ENCODE measurements around the gene SLIT3.
"Not testable (repeated sequence)": the region's sequence is repeated elsewhere in the genome, so short reads cannot be mapped to it uniquely, and the experiment has no call there.

Gene SLIT3

DNA sequence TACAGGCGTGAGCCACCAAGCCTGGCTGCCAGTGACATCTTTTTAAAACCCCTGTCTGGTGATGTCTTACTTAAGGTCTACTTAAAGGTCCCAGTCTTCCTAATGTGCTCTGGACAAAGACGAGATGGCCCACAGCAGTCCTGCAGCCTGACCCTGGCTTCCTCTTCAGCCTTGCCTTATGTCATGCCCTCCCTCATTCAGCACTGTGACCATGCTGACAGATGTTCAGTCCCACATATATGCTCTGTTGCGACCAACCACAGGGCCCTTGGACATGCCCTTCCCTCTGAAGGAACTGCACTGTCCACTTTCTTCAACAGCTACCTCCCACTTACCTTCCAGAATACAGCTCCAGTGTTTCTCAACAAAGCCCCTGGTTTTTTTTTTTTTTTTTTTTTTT lies 548.9 kb downstream of the SLIT3 start:
- no peak for DNase-seq

DNA sequence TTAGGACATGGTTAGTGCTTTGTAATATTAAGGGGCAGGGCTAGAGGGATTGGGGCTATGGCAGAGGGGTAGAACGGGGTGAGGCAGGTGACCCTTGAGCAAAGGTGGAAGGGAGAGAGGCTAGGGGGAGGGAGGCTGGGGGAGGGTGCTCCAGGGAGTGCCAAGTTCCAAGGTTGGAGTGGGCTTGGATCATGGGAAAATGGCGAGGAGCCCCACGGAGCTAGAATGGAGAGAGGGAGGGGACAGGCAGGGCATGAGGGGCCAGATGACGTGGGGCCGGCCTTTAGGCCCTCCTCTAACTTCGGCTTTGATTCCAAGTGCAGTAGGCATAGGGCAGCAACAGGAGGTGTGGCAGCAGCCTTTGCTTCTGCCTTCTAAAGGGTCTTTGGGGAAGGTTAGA lies 550.0 kb downstream of the SLIT3 start:
- DNase-seq: no peak

DNA sequence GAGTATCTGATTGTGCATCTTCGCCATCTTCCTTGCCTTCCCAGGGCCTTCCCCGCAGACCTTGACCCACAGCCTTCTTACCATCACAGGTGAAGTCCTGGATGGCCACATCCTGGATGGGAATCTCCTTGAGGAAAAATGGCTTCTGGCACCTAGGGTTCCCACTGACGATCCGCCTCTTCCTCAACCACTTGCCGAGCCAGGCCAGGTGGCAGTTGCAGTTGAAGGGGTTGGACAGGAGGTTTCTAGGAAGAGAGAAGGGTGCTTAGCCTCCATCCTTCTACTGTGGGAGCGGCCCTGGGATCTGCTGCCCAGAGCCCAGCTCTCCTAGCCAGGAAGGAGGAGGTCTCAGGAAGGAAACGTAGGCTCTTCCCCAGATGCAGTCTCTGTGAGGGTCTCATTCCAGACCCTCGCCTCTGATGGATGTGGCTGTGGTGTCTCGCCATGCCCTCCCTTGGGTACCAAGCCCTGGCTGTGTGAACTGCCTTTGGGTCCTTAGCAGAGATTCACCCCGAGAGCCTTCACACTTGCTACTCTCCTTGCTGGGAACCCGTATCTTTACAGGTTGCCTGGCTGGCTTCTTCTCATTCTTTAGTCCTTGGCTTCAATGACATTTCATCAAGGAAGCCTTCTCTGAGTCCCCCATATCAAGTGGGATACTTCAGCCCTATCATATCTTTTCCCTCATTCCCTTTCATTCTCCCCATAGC lies 551.4 kb downstream of the SLIT3 start:
- DNase-seq: no peak

DNA sequence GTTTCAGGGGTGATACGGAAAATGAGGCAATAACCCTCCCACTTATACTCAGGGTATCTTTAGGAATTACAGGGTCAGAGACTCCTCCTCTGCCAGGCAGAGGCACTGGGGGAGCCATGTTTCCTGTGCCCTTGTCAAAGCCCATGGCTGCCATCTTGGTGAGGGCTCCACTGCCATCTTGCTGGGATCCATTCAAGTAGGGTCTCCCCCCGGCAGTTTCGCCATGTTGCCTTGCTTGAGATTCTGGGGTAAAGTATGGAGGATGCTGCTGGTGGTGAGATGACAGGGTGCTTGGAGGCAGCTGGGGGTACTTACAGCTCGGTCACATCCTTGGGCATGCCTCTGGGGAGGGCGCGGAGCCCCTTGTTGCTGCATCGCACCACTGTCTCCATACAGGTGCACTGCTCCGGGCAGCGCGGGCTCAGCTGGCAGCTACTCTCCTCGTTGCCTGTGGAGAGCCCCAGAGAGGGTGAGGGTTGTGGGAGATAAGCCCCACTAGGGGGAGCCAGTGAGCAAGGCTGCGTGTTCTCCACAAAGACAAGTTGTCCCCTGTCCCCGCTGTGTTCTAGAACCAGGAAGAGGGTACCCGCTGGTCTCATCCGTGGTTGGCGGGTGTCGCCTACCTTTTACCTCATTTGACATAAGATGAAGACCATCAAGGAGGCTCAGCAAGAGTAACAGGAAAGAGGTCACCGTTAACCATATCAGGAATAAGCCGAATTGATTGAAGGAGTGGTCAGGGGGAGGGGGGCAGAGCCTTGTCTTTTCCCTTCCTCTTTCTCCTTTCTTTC lies 552.8 kb downstream of the SLIT3 start:
- peak; percentile 9 to 38 for DNase-seq

DNA sequence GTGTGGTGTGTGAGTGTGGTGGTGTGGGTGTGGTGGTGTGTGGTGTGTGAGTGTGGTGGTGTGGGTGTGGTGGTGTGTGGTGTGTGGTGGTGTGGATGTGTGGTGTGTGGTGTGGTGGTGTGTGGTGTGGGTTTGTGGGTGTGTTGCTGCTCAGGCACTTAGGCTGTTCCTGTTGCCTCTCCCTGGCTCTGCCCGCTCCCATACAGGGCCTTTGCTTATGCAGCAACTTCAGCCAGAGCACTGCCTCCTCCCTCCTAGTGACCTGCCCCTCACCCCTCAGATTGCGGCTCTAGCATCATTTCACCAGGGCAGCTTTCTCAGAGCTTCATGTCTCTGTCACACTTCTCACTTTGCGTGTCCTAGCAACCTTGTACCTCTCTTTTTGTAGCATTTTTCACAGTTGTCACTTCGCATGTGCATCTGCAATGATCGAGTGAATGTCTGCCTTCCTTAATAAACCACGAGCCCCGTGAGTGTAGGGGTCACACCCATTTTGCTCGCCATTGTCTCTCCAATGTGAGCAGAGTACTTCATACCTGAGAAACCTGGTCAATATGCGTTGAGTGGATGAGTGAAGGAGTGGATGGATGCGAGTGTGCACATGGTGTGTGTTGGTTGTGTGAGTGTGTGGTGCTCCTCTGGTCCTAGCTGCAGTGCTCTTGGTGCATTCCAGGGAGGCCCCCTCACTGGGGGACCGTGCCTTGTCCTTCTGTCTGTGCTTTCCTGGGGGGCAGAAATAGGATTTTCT lies 553.9 kb downstream of the SLIT3 start:
- no peak for DNase-seq

DNA sequence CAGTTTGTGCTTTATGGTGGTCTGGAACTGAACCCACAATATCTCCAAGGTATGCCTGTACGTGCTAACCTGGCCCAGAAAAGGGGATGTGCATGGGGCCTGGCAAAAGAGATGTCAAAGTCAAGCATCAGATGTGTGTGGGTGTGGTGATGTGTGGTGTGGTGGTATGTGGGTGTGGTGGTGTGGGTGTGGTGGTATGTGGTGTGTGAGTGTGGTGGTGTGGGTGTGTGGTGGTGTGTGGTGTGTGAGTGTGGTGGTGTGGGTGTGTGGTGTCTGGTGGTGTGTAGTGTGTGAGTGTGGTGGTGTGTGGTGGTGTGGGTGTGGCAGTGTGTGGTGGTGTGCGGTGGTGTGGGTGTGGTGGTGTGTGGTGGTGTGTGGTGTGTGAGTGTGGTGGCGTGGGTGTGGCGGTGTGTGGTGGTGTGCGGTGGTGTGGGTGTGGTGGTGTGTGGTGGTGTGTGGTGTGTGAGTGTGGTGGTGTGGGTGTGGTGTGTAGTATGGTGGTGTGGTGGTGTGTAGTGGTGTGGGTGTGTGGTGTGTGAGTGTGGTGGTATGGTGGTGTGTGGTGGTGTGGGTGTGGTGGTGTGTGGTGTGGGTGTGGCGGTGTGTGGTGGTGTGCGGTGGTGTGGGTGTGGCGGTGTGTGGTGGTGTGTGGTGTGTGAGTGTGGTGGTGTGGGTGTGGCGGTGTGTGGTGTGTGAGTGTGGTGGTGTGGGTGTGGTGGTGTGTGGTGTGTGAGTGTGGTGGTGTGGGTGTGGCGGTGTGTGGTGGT lies 554.6 kb downstream of the SLIT3 start:
- DNase-seq: not testable (repeated sequence)

DNA sequence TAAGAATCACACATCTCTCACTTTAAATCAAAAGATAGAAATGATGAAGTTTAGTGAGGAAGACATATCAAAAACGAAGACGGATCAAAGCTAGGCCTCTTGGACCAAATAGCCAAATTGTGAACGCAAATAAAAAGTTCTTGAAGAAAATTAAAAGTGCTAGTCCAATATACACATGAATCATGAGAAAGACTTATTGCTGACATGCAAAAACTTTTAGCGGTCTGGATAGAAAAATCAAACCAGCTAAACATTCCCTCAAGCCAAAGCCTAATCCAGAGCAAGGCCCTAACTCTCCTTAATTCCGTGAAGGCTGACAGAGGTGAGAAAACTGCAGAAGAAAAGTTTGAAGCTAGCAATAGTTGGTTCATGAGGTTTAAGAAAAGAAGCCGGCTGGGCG lies 557.3 kb downstream of the SLIT3 start:
- no peak for DNase-seq

DNA sequence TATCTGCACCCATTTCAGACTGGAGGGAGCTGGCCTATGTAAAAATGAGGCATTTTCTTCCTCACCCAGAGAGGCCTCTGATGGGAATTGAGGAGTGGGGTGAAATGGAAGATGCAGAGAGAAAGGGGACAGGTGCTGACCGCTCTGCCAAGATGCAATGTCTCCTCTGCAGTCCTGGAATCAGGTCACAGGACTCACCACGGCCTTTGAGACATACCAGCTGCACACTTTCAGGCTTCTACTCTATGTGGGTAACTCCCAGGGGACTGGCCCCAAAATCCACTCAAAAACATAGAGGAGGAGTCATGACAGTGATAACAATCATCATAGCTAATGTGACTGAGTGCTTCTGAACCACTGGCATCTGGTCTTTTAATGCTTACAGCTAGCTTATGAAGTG lies 558.6 kb downstream of the SLIT3 start:
- not testable (repeated sequence) for DNase-seq

DNA sequence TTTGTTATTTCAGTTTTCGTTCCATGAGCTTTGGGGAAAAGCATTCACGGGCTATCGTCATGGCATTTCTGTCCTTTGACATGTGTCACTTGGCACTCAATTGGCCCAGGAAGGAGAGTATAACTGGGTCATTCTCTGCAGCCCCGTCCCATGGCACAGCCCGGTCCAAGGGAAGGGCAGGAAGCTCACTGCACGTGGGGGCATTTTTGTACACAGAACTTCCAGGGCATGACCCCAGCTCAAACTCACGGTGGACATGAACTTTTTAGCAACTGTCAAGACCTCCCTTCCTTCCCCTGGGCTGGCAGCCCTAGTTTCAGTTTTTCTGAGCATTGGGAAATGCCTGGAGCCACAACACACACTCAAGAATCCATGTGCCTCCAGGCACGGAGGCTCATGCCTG lies 560.1 kb downstream of the SLIT3 start:
- DNase-seq: no peak

DNA sequence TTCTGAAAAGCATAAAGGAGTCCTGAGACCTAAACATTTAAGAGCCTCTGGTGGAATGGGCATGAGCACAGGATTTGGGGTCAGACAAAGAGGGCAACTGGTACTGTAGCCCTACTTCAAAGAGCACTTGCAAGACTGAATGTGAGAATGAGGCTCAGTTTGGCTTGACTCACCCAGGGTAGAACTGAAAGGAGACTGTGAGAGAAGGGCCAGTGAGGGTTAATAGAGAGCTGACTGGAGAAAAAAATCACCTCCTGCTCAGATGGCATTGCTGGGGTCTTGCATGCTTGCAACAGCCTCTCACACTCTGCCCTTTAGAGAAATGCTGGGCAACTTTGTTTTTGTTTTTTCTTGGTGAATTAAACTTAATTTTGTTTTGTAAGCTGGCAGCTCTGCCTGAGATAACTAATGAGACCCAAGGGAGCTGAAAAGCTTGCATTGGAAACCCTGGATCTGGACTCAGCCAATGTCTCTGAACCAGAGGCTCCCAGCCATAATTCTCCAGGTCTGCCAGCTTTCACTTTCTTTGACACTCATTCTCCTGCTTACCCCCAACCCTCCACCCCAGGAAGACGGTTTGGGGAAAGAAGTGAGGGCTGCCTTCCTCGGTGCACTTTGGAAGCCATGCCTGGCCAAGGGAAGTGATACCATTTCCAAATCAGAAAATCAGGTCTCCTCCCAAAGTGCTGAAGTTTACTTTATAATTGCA lies 560.7 kb downstream of the SLIT3 start:
- DNase-seq: no peak

DNA sequence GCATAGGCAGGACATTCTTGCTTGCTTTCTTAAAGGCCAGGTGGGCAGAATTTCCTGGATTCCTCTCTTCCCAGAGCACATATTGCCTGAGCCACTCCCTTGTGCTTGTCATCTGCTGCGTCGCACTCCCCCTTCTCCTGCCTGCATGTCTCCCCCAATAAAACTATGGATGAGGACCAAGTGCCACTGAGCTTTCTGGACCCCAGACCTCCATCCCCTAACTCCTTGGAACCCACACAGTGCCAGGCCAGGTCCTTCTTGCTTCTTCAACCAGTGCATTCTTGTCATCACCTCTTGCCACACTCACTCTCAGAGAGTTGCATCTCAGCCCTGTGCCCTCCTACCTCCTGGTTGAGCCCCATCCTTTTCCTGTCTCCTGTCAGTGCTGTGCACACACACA lies 563.9 kb downstream of the SLIT3 start:
- no peak for DNase-seq

DNA sequence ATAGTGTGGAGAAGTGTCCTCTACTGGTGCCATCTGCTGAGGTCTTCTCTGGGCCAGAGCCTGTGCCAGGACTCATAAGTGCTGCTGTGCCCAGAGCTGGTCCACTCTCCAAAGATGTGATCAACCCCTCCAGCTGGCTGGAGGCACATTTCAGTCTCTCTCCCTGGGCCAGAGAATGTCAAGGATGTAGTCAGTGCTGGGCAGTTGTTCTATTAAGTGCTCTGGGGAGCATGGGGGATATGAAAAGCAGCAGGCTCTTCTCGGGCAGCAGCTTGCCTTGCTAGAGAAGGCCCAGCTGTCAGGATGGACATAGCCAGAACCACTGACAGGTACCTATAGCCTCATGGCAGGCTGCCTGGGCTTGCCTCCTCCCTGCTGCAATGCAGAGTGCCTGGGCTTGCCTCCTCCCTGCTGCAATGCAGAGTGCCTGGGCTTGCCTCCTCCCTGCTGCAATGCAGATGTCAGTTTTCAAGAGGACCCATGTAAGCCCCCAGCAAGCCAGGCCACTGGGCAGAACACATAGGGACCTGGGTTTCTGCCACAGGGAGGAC lies 564.6 kb downstream of the SLIT3 start:
- no peak for DNase-seq

DNA sequence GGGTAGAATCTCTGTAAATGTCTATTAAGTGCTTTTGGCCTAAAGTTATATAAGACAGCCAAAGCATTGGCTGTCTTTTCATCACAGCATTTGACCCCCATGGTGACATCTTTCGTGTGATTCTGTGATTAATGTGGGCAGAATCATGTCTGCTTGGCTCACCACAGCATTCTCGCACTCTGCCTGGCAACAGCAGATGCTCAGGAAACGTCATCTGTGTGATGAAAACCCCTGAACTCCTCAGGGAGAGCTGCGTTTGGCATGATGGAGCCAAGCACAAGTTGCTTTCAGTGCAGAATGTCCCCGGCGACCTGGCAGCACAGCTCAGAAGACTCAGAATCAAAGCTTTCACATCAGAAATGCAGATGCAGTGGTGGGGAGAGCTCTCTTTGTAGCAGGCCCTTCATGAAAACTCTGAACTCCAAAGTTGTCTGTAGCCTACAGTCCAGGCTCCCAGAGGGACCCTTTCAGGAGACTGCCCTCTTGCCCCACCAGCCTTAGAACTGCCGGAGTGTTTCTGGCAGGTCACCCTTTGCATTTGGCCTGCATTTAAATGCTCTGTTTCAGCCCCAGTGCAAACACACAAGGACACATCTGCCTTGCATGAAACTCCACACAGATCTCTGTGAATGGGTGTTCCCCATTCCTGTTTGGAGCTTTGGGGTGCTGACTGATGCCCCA lies 566.2 kb downstream of the SLIT3 start:
- DNase-seq: no peak

DNA sequence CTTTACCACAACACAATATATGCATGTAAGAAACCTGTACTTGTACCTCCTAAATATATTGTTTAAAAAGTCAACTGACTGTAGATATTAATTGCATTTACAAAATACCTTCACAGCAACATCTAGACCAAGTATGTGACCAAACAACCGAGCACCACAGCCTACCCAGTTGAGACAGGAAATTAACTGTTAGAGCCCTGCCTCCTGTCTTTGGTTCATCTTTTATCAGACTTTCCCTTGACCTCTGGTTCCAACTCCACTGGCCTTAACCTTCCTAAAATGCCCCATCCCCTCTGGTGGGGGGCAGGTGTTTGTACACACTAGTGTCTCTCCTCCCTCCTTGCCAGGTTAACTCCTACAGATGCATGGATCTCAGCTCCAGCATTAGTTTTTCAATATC lies 566.8 kb downstream of the SLIT3 start:
- DNase-seq: no peak

DNA sequence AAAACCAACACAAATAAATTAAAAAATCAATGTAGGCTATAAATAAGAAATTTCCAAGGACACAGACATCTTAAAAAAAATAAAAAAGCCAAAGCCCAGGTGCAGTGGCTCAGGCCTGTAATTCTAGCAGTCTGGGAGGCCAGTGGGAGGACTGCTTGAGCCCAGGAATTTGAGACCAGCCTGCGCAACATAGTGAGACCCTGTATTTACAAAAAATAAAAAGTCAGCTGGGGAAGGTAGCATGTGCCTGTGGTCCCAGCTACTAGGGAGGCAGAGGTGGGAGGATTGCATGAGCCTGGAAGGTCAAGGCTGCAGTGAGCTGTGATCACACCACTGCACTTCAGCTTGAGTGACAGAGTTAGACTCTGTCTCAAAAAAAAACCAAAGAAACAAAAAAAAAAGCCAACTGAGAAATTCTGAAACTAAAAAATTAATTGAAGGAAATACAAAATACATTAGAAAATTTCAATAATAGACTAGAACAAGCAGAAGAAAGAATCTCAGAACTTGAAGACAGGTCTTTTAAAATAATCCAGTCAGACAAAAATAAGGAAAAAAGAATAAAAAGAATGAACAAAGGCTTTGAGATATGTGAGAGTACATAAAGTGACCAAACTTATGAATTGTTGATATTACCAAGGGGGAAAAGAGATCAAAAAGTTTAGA lies 572.3 kb downstream of the SLIT3 start:
- no peak for DNase-seq

DNA sequence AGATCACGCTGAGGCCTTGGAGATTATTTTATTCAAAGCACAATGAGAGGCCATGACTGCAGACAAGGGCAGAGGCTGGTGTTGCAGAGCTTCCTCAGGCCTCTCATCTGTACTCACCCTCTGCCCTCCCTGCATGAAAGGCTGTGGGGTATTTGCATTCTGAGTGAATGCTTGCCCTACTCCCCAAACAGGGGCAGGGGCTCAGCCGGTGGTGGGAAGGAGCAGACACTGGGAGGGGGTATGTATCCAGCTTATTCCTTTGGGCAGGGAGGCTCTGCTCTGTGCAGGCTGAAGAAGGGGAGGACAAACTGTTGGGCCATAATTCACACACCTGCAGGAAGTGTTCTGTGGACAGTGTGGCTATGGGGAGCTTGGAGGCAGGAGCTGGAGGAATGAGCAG lies 573.4 kb downstream of the SLIT3 start:
- no peak for DNase-seq

DNA sequence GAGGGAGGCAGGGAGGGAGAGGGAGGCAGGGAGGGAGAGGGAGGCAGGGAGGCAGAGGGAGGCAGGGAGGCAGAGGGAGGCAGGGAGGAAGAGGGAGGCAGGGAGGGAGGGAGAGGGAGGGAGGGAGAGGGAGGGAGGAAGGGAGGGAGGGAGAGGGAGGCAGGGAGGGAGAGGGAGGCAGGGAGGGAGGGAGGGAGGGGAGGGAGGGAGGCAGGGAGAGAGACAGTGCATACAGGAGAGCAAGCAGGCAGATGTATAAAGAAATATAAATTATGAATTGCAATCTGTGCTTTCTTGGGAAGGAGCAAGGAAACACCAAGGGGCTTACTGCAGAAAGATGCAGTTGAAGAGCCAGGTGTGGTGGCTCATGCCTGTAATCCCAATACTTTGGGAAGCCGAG lies 574.6 kb downstream of the SLIT3 start:
- DNase-seq: no peak

DNA sequence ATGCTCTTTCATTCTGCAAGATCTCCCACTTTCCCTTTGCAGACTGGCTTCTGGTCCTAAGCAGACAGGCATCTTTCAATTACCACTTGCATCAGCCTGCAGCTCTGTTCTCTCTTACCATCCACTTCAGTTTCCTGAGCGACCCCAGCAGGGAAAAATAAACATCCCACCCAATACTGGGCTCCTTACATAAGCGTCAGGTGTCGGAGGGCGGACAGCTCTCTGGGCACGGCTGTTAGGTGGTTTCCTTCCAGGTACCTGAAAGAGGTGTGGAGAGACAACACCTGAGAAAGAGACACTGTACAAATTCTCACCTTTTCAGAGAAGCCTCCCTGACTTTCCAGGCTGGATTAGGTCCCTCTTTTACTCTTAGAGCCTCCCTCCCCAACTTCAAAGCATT lies 576.7 kb downstream of the SLIT3 start:
- no peak for DNase-seq

DNA sequence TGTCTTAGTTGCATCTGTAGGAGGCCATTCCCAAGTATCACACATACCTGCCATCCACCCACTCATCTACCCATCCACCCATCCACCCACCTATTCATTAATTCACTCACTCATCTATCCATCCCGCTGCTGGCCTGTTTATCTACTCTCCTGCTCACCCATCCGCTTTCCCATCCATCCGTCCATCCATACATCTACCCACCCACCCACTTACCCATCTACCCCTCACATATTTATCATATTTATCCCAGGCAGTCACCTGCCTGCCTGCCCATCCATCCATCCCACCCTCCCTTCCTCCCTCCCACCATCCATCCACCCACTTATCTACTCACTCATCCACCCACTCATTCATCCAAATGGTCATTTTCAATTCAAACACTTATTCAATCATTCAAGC lies 577.9 kb downstream of the SLIT3 start:
- no peak for DNase-seq

DNA sequence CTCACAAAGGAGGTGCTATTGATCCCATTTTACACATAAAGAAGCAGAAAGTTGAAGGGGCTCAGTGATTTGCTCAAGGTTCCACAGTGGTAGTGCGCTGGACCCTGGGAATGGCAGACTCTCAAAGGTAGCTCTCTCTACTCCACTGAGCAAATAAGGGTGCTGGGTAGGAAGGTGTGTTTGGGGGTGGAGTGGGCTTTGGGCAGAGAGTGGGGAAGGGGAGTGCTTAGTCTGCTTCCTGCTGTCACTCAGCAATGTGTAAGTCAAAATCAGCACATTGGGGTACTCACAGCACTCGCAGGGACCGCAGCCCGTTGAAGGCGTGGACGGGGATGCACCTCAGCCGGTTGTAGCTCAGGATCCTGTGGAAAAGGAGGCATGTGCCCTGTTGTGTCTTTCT lies 579.0 kb downstream of the SLIT3 start:
- DNase-seq: no peak

All from Kasumi-1 (cell line).